ENCODE results near the gene SMARCA4.

The SMARCA4 gene

GRCh38 chr19:11050323-11051114 is 89.7 kb downstream of the SMARCA4 start:
- Histone ChIP-seq H2AK5ac (ENCODE audit: low read length) (no peak overlapping the region), H3K27ac (ENCODE audit: low read depth, low read length) (no peak overlapping the region), H3K9ac (ENCODE audit: low read length) (peak overlapping the region; percentile 9), H3K18ac (ENCODE audit: low read length) (no peak overlapping the region), H3K4me2 (ENCODE audit: low read length) (no peak overlapping the region), H3K4me1 (ENCODE audit: control insufficient read depth in 1 of 2, insufficient read depth in 2 of 2, low read length in 2 of 2) (no peaks in the 10 kb centered on the region), H2BK12ac (ENCODE audit: low read length) (no peak overlapping the region), H3K4ac (ENCODE audit: low read depth, low read length) (no peak overlapping the region), H3K14ac (ENCODE audit: low read length) (no peak overlapping the region), H2BK5ac (ENCODE audit: low read depth, low read length, poor library complexity) (no peak overlapping the region), H2BK120ac (ENCODE audit: insufficient read depth, low read length, poor library complexity) (no peak overlapping the region), H2AFZ (ENCODE audit: insufficient read depth, low read length, poor library complexity) (no peak overlapping the region), H3K79me1 (ENCODE audit: low read length) (no peaks in the 10 kb centered on the region), H3K23ac (ENCODE audit: low read length) (peak overlapping the region; percentile 11), H3K27me3 (ENCODE audit: insufficient read depth, low read length) (no peaks in the 10 kb centered on the region), H3K4me3 (ENCODE audit: low read depth, low read length) (no peak overlapping the region), H3K36me3 (ENCODE audit: control insufficient read depth in 1 of 2, insufficient read depth in 2 of 2, low read length in 2 of 2) (peaks cover 44 to 57% of the 10 kb centered on the region in 2 experiments), H4K8ac (ENCODE audit: low read depth, low read length) (no peak overlapping the region), H4K12ac (ENCODE audit: low read depth, low read length) (no peak overlapping the region), H3K79me2 (ENCODE audit: control insufficient read depth, insufficient read depth, low read length, poor library complexity) (no peaks in the 10 kb centered on the region), H4K91ac (ENCODE audit: low read depth, low read length) (no peak overlapping the region), H3K9me3 (ENCODE audit: insufficient read depth, low read depth, low read length) (peaks cover 1% of the 10 kb centered on the region)
- no peak for DNase-seq
- WGBS (ENCODE audit: extremely low coverage, insufficient coverage, insufficient read length), result no CpG with 5 or more reads among the region's 9 CpGs

GRCh38 chr19:11053817-11054195 is 93.0 kb downstream of the SMARCA4 start:
- no CpG with 5 or more reads among the region's 4 CpGs for WGBS (ENCODE audit: extremely low coverage, insufficient coverage, insufficient read length)
- no peak overlapping the region for H4K91ac ChIP-seq (ENCODE audit: low read depth, low read length)

GRCh38 chr19:11054200-11054599 is 93.4 kb downstream of the SMARCA4 start:
- Histone ChIP-seq H2BK12ac (ENCODE audit: low read length) (no peak overlapping the region), H3K9me3 (ENCODE audit: insufficient read depth, low read depth, low read length) (peaks cover 1% of the 10 kb centered on the region), H3K4me2 (ENCODE audit: low read length) (no peak overlapping the region), H3K4me3 (ENCODE audit: low read depth, low read length) (no peak overlapping the region), H3K4me1 (ENCODE audit: control insufficient read depth in 1 of 2, insufficient read depth in 2 of 2, low read length in 2 of 2) (no peaks in the 10 kb centered on the region), H2AK5ac (ENCODE audit: low read length) (no peak overlapping the region), H2BK120ac (ENCODE audit: insufficient read depth, low read length, poor library complexity) (no peak overlapping the region), H3K9ac (ENCODE audit: low read length) (no peak overlapping the region), H3K27me3 (ENCODE audit: insufficient read depth, low read length) (no peaks in the 10 kb centered on the region), H3K79me1 (ENCODE audit: low read length) (no peaks in the 10 kb centered on the region), H4K91ac (ENCODE audit: low read depth, low read length) (no peak overlapping the region), H3K4ac (ENCODE audit: low read depth, low read length) (no peak overlapping the region), H3K18ac (ENCODE audit: low read length) (no peak overlapping the region), H2BK5ac (ENCODE audit: low read depth, low read length, poor library complexity) (no peak overlapping the region), H2AFZ (ENCODE audit: insufficient read depth, low read length, poor library complexity) (no peak overlapping the region), H3K23ac (ENCODE audit: low read length) (no peak overlapping the region), H3K14ac (ENCODE audit: low read length) (no peak overlapping the region), H4K12ac (ENCODE audit: low read depth, low read length) (no peak overlapping the region), H3K36me3 (ENCODE audit: control insufficient read depth in 1 of 2, insufficient read depth in 2 of 2, low read length in 2 of 2) (peaks cover 54 to 59% of the 10 kb centered on the region in 2 experiments), H3K79me2 (ENCODE audit: control insufficient read depth, insufficient read depth, low read length, poor library complexity) (no peaks in the 10 kb centered on the region), H3K27ac (ENCODE audit: low read depth, low read length) (no peak overlapping the region), H4K8ac (ENCODE audit: low read depth, low read length) (no peak overlapping the region)
- WGBS (ENCODE audit: extremely low coverage, insufficient coverage, insufficient read length), result no CpG with 5 or more reads among the region's 8 CpGs
- no peak for DNase-seq

More at GRCh38 chr19:11053817-11054195, 93.0 kb downstream of the SMARCA4 start:
- H2BK120ac ChIP-seq (ENCODE audit: insufficient read depth, low read length, poor library complexity), result no peak overlapping the region
- H4K8ac ChIP-seq (ENCODE audit: low read depth, low read length), result no peak overlapping the region
- H3K36me3 ChIP-seq (ENCODE audit: control insufficient read depth in 1 of 2, insufficient read depth in 2 of 2, low read length in 2 of 2), result peaks cover 56 to 61% of the 10 kb centered on the region in 2 experiments
- H3K4me3 ChIP-seq (ENCODE audit: low read depth, low read length), result no peak overlapping the region
- no peak overlapping the region for H2BK12ac ChIP-seq (ENCODE audit: low read length)
- H3K18ac ChIP-seq (ENCODE audit: low read length), result no peak overlapping the region
- no peak overlapping the region for H2AFZ ChIP-seq (ENCODE audit: insufficient read depth, low read length, poor library complexity)
- DNase-seq, result no peak
- no peak overlapping the region for H3K4ac ChIP-seq (ENCODE audit: low read depth, low read length)
- H3K23ac ChIP-seq (ENCODE audit: low read length), result no peak overlapping the region
- no peak overlapping the region for H4K12ac ChIP-seq (ENCODE audit: low read depth, low read length)
- no peak overlapping the region for H2BK5ac ChIP-seq (ENCODE audit: low read depth, low read length, poor library complexity)
- peaks cover 1% of the 10 kb centered on the region for H3K9me3 ChIP-seq (ENCODE audit: insufficient read depth, low read depth, low read length)
- H3K9ac ChIP-seq (ENCODE audit: low read length), result no peak overlapping the region
- H3K4me2 ChIP-seq (ENCODE audit: low read length), result no peak overlapping the region
- no peaks in the 10 kb centered on the region for H3K79me1 ChIP-seq (ENCODE audit: low read length)
- H3K27ac ChIP-seq (ENCODE audit: low read depth, low read length), result no peak overlapping the region
- no peaks in the 10 kb centered on the region for H3K27me3 ChIP-seq (ENCODE audit: insufficient read depth, low read length)
- no peak overlapping the region for H2AK5ac ChIP-seq (ENCODE audit: low read length)
- H3K4me1 ChIP-seq (ENCODE audit: control insufficient read depth in 1 of 2, insufficient read depth in 2 of 2, low read length in 2 of 2), result no peaks in the 10 kb centered on the region
- no peaks in the 10 kb centered on the region for H3K79me2 ChIP-seq (ENCODE audit: control insufficient read depth, insufficient read depth, low read length, poor library complexity)
- H3K14ac ChIP-seq (ENCODE audit: low read length), result no peak overlapping the region

GRCh38 chr19:11054628-11055027 is 93.8 kb downstream of the SMARCA4 start:
- no peak overlapping the region for H4K8ac ChIP-seq (ENCODE audit: low read depth, low read length)
- no peak overlapping the region for H3K23ac ChIP-seq (ENCODE audit: low read length)
- H3K27ac ChIP-seq (ENCODE audit: low read depth, low read length), result no peak overlapping the region
- DNase-seq, result no peak
- H3K4ac ChIP-seq (ENCODE audit: low read depth, low read length), result no peak overlapping the region
- H2BK120ac ChIP-seq (ENCODE audit: insufficient read depth, low read length, poor library complexity), result no peak overlapping the region
- H2AK5ac ChIP-seq (ENCODE audit: low read length), result no peak overlapping the region
- H3K36me3 ChIP-seq (ENCODE audit: control insufficient read depth in 1 of 2, insufficient read depth in 2 of 2, low read length in 2 of 2), result peaks cover 55 to 60% of the 10 kb centered on the region in 2 experiments
- no peak overlapping the region for H3K4me3 ChIP-seq (ENCODE audit: low read depth, low read length)
- no peaks in the 10 kb centered on the region for H3K27me3 ChIP-seq (ENCODE audit: insufficient read depth, low read length)
- H3K79me1 ChIP-seq (ENCODE audit: low read length), result no peaks in the 10 kb centered on the region
- H3K79me2 ChIP-seq (ENCODE audit: control insufficient read depth, insufficient read depth, low read length, poor library complexity), result no peaks in the 10 kb centered on the region
- no peak overlapping the region for H3K14ac ChIP-seq (ENCODE audit: low read length)
- H3K18ac ChIP-seq (ENCODE audit: low read length), result no peak overlapping the region
- peaks cover 1% of the 10 kb centered on the region for H3K9me3 ChIP-seq (ENCODE audit: insufficient read depth, low read depth, low read length)
- no peak overlapping the region for H3K4me2 ChIP-seq (ENCODE audit: low read length)
- no peak overlapping the region for H2AFZ ChIP-seq (ENCODE audit: insufficient read depth, low read length, poor library complexity)
- no peak overlapping the region for H4K91ac ChIP-seq (ENCODE audit: low read depth, low read length)
- H2BK12ac ChIP-seq (ENCODE audit: low read length), result no peak overlapping the region
- no CpG with 5 or more reads among the region's 8 CpGs for WGBS (ENCODE audit: extremely low coverage, insufficient coverage, insufficient read length)
- no peak overlapping the region for H2BK5ac ChIP-seq (ENCODE audit: low read depth, low read length, poor library complexity)
- H4K12ac ChIP-seq (ENCODE audit: low read depth, low read length), result no peak overlapping the region
- H3K4me1 ChIP-seq (ENCODE audit: control insufficient read depth in 1 of 2, insufficient read depth in 2 of 2, low read length in 2 of 2), result no peaks in the 10 kb centered on the region
- no peak overlapping the region for H3K9ac ChIP-seq (ENCODE audit: low read length)

Data from trophoblast cell (in vitro differentiated cells and primary cell).